Loucy (cell line): Measurements from ENCODE around the gene LRFN4.

Experiments
- H2AFZ ChIP-seq: fragments of 200-600 bp; sonication (generic); 2 replicates; pipeline ENCODE4 v1.6.0; 2016; ENCODE audit warnings: antibody characterized with exemption, mild to moderate bottlenecking, low read length, moderate library complexity
- H3F3A ChIP-seq: fragments of 200-600 bp; 2 replicates; pipeline ENCODE4 v1.6.0; 2016; ENCODE audit warnings: antibody characterized with exemption, low read depth, mild to moderate bottlenecking
- H3K27me3 ChIP-seq: fragments of 200-600 bp; sonication (generic); 2 replicates; pipeline ENCODE4 v1.6.1; 2014; ENCODE audit warnings: low read length, mild to moderate bottlenecking; ENCODE audit not compliant: insufficient read depth, poor library complexity, severe bottlenecking
- H3K36me3 ChIP-seq: fragments of 200-600 bp; sonication (generic); 2 replicates; pipeline ENCODE4 v1.6.1; 2016; ENCODE audit warnings: low read length; ENCODE audit not compliant: insufficient read depth
- H3K4me1 ChIP-seq: fragments of 200-600 bp; sonication (generic); 2 replicates; pipeline ENCODE4 v1.5.1; 2014; ENCODE audit warnings: low read length, mild to moderate bottlenecking; ENCODE audit not compliant: insufficient read depth, poor library complexity, severe bottlenecking
- H3K4me2 ChIP-seq: fragments of 200-600 bp; sonication (generic); 2 replicates; pipeline ENCODE4 v1.6.0; 2014; ENCODE audit warnings: antibody characterized with exemption, low read length, low read depth, mild to moderate bottlenecking; ENCODE audit not compliant: poor library complexity, severe bottlenecking
- H3K4me3 ChIP-seq: fragments of 200-600 bp; sonication (generic); 2 replicates; pipeline ENCODE4 v1.5.1; 2014; ENCODE audit warnings: low read length, mild to moderate bottlenecking, mixed read lengths; ENCODE audit not compliant: poor library complexity, severe bottlenecking
- H3K79me2 ChIP-seq: fragments of 200-600 bp; sonication (generic); 2 replicates; pipeline ENCODE4 v1.6.1; 2014; ENCODE audit warnings: low read length; ENCODE audit not compliant: insufficient read depth
- H3K9ac ChIP-seq: fragments of 200-600 bp; sonication (generic); 2 replicates; pipeline ENCODE4 v1.6.0; 2014; ENCODE audit warnings: mild to moderate bottlenecking, low read depth, low read length, moderate library complexity; ENCODE audit not compliant: poor library complexity, severe bottlenecking
- H3K9me2 ChIP-seq: fragments of 200-600 bp; sonication (generic); replicated peaks from 2 replicates; pipeline ENCODE4 v1.6.1; 2016; ENCODE audit warnings: low read depth, low read length, mixed read lengths
- H3K9me3 ChIP-seq: fragments of 200-600 bp; sonication (generic); 2 replicates; pipeline ENCODE4 v1.6.1; 2014; ENCODE audit warnings: mild to moderate bottlenecking, antibody characterized with exemption, low read length, low read depth; ENCODE audit not compliant: insufficient read depth
- H4K20me1 ChIP-seq: fragments of 200-600 bp; sonication (generic); 2 replicates; pipeline ENCODE4 v1.6.0; 2014; ENCODE audit warnings: antibody characterized with exemption, low read length, mild to moderate bottlenecking; ENCODE audit not compliant: insufficient read depth, poor library complexity, severe bottlenecking
- EZH2phosphoT487 ChIP-seq: fragments of 200-600 bp; IDR thresholded peaks from 2 replicates; pipeline ENCODE4 v1.6.1; 2018; ENCODE audit warnings: antibody characterized with exemption, mild to moderate bottlenecking, moderate library complexity, borderline replicate concordance
- TF ChIP-seq, protein P1 (sequence below): fragments of 200-600 bp; sonication (generic); conservative IDR thresholded peaks from 2 replicates; pipeline ENCODE4 v1.5.1; 2014; ENCODE audit warnings: mild to moderate bottlenecking, antibody characterized with exemption, low read length

The LRFN4 gene

DNA sequence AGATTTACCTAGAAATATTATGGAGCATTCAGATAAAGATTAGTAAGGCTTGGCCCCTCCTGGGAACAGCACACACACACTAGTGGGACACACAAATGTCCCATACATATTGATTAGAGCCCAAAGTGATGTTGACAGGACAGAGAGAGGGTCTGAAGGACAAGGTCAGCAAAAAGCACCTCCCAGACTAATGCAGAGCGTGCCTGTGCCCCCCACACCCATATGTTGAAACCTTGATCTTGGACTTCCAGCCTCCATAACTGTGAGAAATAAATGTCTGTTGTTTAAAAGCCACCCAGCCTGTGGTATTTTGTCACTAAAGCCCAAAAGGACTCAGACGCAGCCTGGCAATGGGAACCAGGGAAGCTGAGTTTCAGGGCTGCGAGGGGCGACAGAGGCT lies 27.6 kb downstream of the LRFN4 start:
- Histone ChIP-seq H3K9me2 (no peaks in the 10 kb centered on the region), H3K9ac (no peak overlapping the region), H4K20me1 (no peaks in the 10 kb centered on the region), H3K79me2 (no peaks in the 10 kb centered on the region), H3F3A (0 out of 2 replicates have a peak, but pooled peaks cover 3% of the 10 kb centered on the region), H3K4me1 (peaks cover 20% of the 10 kb centered on the region), H3K27me3 (no peaks in the 10 kb centered on the region), H3K9me3 (no peaks in the 10 kb centered on the region), H3K4me3 (no peak overlapping the region), H2AFZ (no peak overlapping the region), H3K4me2 (no peak overlapping the region), H3K36me3 (no peaks in the 10 kb centered on the region)
- TF ChIP-seq, protein P1, sequence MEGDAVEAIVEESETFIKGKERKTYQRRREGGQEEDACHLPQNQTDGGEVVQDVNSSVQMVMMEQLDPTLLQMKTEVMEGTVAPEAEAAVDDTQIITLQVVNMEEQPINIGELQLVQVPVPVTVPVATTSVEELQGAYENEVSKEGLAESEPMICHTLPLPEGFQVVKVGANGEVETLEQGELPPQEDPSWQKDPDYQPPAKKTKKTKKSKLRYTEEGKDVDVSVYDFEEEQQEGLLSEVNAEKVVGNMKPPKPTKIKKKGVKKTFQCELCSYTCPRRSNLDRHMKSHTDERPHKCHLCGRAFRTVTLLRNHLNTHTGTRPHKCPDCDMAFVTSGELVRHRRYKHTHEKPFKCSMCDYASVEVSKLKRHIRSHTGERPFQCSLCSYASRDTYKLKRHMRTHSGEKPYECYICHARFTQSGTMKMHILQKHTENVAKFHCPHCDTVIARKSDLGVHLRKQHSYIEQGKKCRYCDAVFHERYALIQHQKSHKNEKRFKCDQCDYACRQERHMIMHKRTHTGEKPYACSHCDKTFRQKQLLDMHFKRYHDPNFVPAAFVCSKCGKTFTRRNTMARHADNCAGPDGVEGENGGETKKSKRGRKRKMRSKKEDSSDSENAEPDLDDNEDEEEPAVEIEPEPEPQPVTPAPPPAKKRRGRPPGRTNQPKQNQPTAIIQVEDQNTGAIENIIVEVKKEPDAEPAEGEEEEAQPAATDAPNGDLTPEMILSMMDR: no peak
- no peak for TF ChIP-seq EZH2phosphoT487

DNA sequence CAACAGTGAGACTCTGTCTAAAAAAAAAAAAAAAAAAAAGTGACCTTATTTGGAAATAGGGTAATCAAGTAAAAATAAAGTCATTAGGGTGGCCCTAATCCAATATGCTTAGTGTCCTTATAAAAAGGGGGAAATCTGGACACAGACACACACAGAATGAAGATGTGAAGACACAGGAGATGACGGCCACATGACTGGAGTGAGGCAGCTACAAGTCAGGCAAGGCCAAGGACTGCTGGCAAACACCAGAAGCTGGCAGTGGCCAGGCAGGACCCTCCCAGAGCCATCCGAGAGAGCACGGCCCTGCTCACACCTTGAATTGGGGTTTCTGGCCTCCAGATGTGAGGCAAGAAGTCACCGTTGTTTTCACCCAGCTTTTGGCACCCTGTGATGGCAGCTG lies 28.6 kb downstream of the LRFN4 start:
- H3K27me3 ChIP-seq: no peaks in the 10 kb centered on the region
- H3K4me1 ChIP-seq: peaks cover 10% of the 10 kb centered on the region
- H3K9me2 ChIP-seq: no peaks in the 10 kb centered on the region
- H3K36me3 ChIP-seq: no peaks in the 10 kb centered on the region
- no peak overlapping the region for H3K4me2 ChIP-seq
- H2AFZ ChIP-seq: no peak overlapping the region
- H3K4me3 ChIP-seq: no peak overlapping the region
- H4K20me1 ChIP-seq: no peaks in the 10 kb centered on the region
- H3K79me2 ChIP-seq: no peaks in the 10 kb centered on the region
- no peaks in the 10 kb centered on the region for H3K9me3 ChIP-seq
- H3F3A ChIP-seq: 0 out of 2 replicates have a peak, but pooled peaks cover 3% of the 10 kb centered on the region
- no peak overlapping the region for H3K9ac ChIP-seq
- TF ChIP-seq EZH2phosphoT487: no peak

DNA sequence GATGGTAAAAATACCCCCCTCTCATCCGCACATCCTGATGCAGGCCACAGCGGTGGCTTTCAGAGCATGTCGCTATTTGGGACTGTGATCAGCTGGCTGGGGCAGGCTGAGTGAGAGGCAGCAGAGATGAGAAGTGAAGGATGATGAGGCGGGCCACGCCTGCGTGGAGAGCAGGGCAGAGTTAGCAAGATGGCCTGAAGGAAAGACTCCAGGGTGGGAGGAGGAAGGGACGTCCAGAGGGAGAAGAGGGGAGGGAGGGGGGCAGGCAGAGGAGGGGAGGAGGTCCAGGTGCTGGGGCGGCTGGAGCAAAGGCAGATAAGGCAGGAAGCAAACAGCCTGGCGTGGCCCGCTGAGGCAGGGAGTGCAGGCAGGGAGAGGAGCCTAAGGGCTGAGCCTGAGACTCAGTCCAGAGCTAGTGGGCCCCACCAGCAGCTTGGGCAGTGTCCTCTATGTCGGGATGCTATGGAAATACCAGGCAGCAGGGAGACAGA lies 29.1 kb downstream of the LRFN4 start:
- no peaks in the 10 kb centered on the region for H3K9me2 ChIP-seq
- no peaks in the 10 kb centered on the region for H3K79me2 ChIP-seq
- no peak overlapping the region for H2AFZ ChIP-seq
- no peak overlapping the region for H3K9ac ChIP-seq
- H3K27me3 ChIP-seq: no peaks in the 10 kb centered on the region
- TF ChIP-seq, protein P1: no peak
- TF ChIP-seq EZH2phosphoT487: no peak
- H3K4me3 ChIP-seq: no peak overlapping the region
- H3K9me3 ChIP-seq: no peaks in the 10 kb centered on the region
- 0 out of 2 replicates have a peak, but pooled peaks cover 2% of the 10 kb centered on the region for H3F3A ChIP-seq
- H4K20me1 ChIP-seq: no peaks in the 10 kb centered on the region
- H3K4me2 ChIP-seq: no peak overlapping the region
- no peaks in the 10 kb centered on the region for H3K36me3 ChIP-seq
- peaks cover 4% of the 10 kb centered on the region for H3K4me1 ChIP-seq

DNA sequence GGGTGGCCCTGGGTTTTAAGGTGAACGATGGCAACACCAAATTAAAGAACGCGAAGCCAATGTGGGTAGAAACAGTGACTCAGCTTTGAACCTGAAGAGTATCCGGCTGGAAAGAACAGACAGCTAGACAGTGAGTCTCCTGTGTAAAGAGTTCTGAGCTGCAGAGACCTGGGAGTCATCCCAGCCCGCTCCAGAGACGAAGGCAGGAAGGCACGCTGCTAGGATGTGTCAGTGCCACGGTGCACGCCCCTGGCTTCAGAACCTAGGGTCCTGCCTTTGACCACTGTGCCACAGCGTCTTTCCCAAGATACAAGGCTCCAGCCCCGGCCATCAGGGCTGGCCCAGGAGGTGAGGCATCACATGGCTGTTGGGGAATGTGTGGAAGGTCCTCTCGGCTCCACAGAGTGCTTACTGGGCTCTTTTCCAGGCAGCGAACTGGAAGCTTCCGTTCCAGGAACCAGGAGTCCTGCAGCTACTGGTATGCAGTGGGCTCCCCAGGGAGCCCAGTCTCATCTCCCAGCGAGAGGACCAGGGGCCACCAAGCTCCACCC lies 29.9 kb downstream of the LRFN4 start:
- no peaks in the 10 kb centered on the region for H3F3A ChIP-seq
- TF ChIP-seq, protein P1: no peak
- TF ChIP-seq EZH2phosphoT487: no peak
- H3K9ac ChIP-seq: no peak overlapping the region
- no peaks in the 10 kb centered on the region for H3K9me2 ChIP-seq
- no peaks in the 10 kb centered on the region for H3K79me2 ChIP-seq
- no peaks in the 10 kb centered on the region for H4K20me1 ChIP-seq
- no peak overlapping the region for H3K4me2 ChIP-seq
- no peaks in the 10 kb centered on the region for H3K9me3 ChIP-seq
- H3K27me3 ChIP-seq: no peaks in the 10 kb centered on the region
- H3K4me1 ChIP-seq: no peaks in the 10 kb centered on the region
- no peaks in the 10 kb centered on the region for H3K36me3 ChIP-seq
- no peak overlapping the region for H2AFZ ChIP-seq
- no peak overlapping the region for H3K4me3 ChIP-seq
